ENCODE data around the gene STOML1.

The STOML1 gene

DNA sequence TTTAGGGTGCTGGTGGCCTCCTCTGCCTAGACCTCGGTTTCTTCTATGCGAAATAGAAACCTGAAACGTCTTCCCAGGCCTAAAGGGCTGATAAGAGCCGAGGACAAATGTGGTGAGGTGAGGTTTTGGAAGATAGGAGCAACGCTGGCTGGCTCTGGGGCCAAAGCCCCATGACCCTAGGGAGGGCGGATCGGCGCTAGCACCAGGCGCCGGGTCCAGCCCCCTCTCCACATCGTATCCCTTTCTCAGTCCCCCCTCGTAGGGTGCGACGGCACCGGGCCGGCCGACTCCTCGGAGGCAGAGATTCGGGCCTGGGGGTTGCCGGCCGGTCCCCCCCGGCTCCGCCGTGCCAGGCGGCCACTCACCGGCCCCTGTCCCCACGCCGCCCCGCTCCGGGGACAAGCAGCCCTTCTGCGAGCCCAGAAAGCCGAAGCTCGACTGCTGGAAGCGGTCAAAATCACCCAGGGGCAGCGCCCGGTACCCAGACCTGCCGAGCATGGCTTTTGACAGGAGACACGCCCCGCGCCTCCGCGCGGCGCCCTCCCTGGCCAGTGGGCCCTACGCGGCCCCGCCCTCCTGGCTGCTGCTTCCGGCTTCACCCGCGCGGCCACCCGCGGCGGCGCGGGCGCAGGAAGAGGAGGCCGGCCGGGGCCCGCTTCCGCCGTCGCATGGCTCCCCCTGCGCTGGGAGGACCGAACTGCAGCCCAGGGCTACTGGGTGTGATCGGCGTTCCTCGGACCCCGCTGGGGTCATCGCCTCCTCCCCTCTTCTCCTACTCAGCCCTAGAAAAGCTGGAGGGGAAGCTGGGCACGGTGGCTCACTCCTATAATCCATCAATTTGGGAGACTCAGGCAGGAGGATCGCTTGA lies at the start of gene STOML1:
TSS of gene STOML1 (minus strand) at position 570 of the 868 bp plus-strand sequence. CDS start at position 498, 72 bp downstream.
- peak; percentile 98 for DNase-seq (ENCODE audit: low spot score)

DNA sequence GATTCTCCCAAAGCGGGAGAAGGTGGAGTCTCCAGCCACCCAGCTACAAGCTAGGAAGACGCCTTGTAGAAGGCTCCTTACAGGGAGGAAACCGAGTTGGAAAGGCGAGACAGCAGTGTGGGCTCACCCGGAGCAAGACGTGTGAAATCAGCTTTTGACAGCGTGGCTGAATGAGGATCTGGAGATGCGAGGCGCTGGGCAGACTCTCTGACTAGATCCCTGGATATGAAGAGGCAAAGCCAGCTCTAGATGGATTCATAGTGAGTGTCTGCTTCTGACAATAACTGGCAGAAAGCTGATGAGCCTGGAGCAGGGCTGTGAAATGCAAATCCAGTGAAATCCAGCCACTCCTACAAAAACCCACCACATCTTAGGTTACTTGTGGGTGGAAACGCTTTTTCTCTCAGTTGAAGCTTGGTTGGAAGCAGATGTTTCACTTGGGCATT lies 49.2 kb upstream of the STOML1 start:
- DNase-seq (ENCODE audit: low spot score): no peak

GRCh38 chr15:74040109-74040850 lies 48.2 kb upstream of the STOML1 start:
- no peak for DNase-seq (ENCODE audit: low spot score)

DNA sequence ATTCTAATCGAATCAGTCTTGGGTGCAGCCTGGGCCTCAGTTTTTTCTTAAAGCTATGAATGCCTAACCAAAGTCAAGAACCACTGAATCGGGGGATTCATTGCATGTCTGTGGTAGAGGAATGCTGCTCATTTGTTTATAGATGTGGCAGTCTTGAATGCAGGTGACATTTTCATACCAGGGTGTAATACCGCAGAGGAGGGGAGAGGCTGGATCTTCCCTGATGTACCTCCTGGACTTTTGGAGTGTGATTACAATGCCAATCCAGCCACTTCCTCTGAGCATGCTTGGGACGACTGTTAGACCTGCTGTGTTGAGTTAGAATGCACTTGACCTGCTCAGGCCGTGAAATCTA lies 47.5 kb upstream of the STOML1 start:
- no peak for DNase-seq (ENCODE audit: low spot score)

- no peak for DNase-seq (ENCODE audit: low spot score)
Measured at GRCh38 chr15:74038707-74039655, 46.9 kb upstream of the STOML1 start.

DNA sequence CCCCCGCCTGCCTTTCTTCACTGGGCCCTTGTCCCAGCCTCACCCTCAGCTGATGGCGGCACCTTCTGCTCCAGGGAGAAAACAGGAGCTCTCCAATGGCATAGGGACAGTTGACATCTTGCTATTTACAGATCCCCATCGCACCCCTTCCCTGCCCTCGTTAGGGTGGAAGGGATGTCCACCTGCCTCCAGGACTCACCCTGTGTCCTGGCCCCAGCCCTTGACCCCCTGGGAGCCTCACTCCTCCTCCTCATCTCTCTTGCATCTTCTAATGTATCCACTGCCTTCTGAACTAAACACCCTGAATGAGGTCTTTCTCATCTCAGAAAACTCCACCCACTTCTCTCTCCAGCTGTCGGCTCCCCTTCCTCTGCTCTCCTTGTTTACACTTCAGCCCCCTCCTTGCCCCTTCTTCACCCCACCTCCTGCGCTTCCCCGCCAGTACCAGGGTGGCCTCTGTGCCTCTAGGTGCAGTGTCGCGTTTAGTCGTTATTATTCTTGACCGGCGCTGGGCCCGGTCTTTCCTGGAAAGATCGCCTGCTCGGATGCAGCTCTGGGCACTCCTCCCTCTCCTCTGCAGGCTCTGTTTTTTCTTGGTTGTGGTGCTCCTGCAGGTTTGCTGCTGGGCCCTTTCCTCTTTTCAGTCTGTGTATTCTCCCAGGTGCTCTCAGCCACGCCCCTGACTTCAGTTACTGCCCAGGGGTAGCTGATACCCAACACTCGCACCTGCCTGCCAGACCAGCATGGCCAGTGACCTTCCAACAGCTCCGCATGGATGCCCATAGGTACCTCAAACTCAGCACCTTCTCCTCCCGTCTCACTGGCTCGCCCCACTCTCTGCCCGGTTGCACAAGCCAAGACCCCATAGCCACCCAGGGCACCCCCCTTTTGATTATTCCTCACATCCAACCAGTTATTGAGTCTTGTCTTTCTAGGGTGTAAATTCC lies 45.3 kb upstream of the STOML1 start:
- no peak for DNase-seq (ENCODE audit: low spot score)

GRCh38 chr15:74036271-74037170 lies 44.4 kb upstream of the STOML1 start:
- peak; percentile 85 for DNase-seq (ENCODE audit: low spot score)

DNA sequence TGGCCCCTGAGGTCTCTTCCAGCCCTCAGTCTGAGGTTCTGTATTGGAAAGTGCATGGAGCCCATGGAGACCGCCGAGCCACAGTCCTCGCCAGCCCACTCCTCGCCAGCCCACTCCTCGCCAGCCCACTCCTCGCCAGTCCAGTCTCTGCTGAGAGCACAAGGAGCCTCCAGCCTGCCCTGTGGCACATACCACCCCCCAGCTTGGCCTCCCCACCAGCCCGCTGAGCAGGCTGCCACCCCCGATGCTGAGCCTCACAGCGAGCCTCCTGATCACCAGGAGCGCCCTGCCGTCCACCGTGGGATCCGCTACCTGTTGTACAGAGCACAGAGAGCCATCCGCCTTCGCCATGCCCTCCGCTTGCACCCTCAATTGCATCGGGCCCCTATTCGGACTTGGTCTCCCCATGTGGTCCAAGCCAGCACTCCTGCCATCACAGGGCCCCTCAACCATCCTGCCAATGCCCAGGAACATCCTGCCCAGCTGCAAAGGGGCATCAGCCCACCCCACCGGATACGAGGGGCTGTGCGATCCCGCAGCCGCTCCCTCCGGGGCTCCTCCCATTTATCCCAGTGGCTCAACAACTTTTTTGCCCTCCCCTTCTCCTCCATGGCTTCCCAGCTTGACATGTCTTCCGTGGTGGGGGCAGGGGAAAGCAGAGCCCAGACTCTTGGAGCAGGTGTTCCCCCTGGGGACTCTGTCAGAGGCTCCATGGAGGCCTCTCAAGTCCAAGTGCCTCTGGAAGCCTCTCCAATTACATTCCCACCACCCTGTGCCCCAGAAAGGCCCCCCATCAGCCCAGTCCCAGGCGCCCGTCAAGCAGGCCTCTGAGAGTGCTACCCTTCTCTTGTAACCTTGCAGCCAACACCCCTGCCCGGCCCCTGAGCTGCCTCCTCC lies 43.3 kb upstream of the STOML1 start:
- DNase-seq (ENCODE audit: low spot score): no peak

DNA sequence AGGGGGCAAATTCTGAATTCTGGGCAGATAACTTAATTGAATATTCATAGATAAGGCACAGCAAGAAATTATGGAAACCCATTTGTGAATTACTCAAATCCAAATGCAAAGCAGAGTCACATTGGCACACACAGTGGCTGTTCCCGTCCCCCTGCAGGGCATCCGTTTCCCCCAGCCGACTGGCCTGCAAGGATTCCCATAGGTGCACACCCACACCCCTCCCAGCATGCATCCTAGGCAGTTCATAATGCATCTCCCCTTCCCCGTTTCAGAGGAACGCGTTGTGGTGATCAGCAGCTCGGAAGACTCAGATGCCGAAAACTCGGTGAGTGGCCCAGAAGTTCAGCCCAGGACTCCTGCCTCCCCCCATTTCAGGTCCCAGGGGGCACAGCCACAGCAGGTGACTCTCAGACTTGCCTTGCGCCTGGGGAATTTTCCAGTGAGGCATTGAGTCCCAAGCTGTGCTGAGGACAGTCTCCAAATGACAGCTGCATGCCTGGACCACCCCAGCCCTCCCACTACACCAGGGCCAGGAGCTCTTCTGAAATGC lies 42.2 kb upstream of the STOML1 start:
- no peak for DNase-seq (ENCODE audit: low spot score)

- no peak for DNase-seq (ENCODE audit: low spot score)
Measured at GRCh38 chr15:74032606-74033561, 40.8 kb upstream of the STOML1 start.

DNA sequence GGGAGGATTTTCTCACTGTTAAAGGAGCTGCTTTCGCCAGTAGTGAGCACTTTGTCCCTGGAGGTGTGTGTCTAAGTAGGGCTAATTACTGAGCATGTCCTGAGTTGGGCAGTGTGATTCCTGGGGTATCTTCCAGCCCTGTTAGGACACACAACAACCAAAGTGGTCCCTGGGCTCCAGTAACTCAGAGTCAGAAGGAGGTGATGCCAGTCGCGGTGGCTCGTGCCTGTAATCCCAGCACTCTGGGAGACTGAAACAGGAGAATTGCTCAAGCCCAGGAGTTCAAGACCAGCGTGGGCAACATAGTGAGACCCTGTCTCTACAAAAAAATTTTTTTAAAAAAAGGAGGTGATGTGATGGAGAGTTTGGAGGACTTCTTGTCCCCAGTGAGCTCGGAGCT lies 40.0 kb upstream of the STOML1 start:
- DNase-seq (ENCODE audit: low spot score): no peak

DNA sequence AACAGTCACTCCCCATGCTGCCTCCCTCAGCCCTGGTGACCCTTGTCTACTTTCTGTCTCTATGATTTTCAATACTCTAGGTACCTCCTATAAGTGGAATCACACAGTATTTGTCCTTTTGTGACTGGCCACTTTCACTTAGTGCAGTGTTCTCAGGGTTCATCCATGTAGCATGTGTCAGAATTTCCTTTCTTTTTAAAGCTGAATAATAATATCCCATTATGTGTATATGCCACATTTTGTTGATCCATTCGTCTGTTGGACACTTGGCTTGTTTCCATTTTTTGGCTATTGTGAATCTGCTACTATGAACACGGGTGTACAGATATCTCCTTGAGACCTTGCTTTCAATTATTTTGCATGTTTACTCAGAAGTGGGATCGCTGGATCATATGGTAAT lies 36.6 kb upstream of the STOML1 start:
- DNase-seq (ENCODE audit: low spot score): no peak

GRCh38 chr15:74027688-74028087 lies 35.6 kb upstream of the STOML1 start:
- no peak for DNase-seq (ENCODE audit: low spot score)

DNA sequence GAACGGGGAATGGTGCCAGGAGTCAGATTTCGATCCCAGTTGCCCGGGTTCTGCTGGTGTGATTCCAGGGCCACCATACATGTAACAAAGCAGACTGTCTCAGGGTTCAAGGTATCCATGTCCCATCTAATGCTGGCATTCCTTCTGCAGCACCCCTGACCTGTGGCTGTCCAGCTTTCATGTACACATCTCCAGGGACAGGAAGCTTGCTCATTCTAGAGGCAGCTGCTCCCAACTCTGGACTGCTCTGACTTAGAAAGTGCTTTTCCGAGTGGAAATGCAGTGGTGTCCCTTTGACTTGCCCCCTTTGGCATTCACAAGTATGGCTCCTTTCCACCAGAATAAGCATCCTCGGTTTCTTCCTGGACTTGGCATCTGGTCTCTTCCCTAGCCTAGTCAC lies 33.3 kb upstream of the STOML1 start:
- no peak for DNase-seq (ENCODE audit: low spot score)

- DNase-seq (ENCODE audit: low spot score): no peak
Measured at GRCh38 chr15:74024687-74025086, 32.6 kb upstream of the STOML1 start.

- DNase-seq (ENCODE audit: low spot score): no peak
Measured at GRCh38 chr15:74022706-74023470, 30.8 kb upstream of the STOML1 start.

GRCh38 chr15:74019734-74020133 lies 27.6 kb upstream of the STOML1 start:
- no peak for DNase-seq (ENCODE audit: low spot score)

Data from HuH-7 (cell line).